Astrocyte of the cerebellum (primary cell): ENCODE results near the gene TMBIM4.
"Not testable (repeated sequence)": the region's sequence is repeated elsewhere in the genome, so short reads cannot be mapped to it uniquely, and the experiment has no call there.

Experiments used
- DNase-seq: peaks from one replicate; pipeline ENCODE4 v3.0.0-alpha.2; 2011; ENCODE audit warnings: low read depth
- H3K4me3 ChIP-seq: 2 replicates; pipeline ENCODE4 v1.5.1; 2011; ENCODE audit warnings: mild to moderate bottlenecking, low read depth, low read length, moderate library complexity
- in situ Hi-C: cut with HindIII; loops from 2 replicates; pipeline ENCODE4 v1.10.0; 2017; ENCODE audit warnings: low sequenced_read_pairs
- TF ChIP-seq, protein P1 (sequence below): IDR thresholded peaks from 2 replicates; pipeline ENCODE4 v1.5.1; 2012; ENCODE audit warnings: low read length, low read depth, moderate library complexity, mild to moderate bottlenecking; ENCODE audit errors: missing control alignments

The TMBIM4 gene, protein sequence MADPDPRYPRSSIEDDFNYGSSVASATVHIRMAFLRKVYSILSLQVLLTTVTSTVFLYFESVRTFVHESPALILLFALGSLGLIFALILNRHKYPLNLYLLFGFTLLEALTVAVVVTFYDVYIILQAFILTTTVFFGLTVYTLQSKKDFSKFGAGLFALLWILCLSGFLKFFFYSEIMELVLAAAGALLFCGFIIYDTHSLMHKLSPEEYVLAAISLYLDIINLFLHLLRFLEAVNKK

DNA sequence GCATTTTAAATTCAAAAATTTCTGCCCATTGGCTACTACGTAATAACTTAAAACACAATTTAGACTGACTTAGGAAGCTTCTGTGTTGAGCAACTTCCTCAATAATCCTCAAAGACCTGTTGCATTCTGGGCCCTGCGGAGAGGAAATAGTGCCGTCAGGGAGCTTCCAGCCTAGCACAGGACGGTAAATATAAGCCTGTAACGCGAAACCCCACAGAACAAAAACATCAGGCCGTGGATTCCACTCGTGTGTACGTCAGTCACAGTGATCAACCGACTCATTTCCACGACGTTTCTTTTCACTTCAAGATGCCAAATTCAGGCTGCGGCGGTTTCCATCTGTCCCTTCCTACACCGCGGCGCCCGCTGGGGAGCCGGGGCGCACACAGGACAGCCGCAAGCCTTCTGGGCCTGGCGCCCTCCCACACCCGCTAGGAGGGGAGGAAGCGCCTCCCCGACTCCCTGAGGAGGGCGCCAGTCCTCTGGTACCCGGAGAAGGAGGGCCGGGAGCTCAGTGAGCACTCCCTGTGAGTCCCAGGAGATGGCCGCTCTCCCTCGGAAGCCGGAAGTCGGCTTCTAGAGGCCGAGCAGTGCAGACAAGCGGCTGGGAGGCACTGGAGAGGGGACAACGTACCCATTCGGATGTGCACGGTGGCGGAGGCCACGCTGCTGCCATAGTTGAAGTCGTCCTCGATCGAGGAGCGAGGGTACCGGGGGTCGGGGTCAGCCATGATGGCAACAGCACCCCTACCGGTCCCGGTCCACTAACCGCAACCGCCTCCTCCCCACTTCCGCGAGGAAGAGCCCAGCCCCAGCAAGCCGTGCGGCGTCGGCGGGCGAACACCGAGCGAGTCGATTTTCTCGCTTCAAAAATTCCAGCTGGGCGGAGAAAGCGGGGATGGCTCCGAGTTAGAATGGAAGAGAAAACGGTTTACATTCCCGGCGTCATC is at the start of gene TMBIM4:
TMBIM4 (minus strand) TSS at position 776 of the 950 bp plus-strand sequence; CDS start at position 731, 45 bp downstream.
- in situ Hi-C loops, result no loop called here
- peak; percentile 79 for DNase-seq
- H3K4me3 ChIP-seq, result peak within 1 kb of the TSS; percentile 63
- TF ChIP-seq, protein P1, sequence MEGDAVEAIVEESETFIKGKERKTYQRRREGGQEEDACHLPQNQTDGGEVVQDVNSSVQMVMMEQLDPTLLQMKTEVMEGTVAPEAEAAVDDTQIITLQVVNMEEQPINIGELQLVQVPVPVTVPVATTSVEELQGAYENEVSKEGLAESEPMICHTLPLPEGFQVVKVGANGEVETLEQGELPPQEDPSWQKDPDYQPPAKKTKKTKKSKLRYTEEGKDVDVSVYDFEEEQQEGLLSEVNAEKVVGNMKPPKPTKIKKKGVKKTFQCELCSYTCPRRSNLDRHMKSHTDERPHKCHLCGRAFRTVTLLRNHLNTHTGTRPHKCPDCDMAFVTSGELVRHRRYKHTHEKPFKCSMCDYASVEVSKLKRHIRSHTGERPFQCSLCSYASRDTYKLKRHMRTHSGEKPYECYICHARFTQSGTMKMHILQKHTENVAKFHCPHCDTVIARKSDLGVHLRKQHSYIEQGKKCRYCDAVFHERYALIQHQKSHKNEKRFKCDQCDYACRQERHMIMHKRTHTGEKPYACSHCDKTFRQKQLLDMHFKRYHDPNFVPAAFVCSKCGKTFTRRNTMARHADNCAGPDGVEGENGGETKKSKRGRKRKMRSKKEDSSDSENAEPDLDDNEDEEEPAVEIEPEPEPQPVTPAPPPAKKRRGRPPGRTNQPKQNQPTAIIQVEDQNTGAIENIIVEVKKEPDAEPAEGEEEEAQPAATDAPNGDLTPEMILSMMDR, result no peak

DNA sequence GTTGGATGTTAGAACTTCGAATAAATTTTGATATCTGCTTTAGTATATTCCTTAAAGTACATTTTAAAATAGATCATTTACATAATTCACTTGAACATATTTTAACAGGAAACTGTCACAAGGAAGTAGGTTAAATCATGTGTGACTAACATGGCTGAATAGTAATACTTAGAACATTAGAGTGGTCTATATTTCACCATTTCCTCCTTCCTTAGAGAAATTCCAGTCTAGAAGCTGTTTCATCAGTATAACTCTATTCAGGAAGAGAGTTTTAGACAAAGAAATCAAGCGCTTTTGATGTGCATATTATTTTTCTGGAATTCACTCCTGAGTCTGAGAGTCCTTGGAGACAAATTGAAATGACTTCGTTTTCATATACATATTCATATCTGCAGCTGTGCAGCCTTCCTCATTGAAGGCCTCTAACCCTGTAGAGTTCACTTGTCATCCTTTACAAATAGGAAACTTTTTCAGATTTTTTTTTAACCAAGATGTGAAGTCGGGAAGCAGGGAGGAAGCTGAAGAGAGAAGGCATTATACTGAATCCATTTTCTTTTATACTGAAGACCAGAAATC is 47.6 kb upstream of the TMBIM4 start:
- TF ChIP-seq, protein P1, result no peak
- H3K4me3 ChIP-seq, result no peak overlapping the region
- no peak for DNase-seq
- in situ Hi-C loops, result no loop called here

DNA sequence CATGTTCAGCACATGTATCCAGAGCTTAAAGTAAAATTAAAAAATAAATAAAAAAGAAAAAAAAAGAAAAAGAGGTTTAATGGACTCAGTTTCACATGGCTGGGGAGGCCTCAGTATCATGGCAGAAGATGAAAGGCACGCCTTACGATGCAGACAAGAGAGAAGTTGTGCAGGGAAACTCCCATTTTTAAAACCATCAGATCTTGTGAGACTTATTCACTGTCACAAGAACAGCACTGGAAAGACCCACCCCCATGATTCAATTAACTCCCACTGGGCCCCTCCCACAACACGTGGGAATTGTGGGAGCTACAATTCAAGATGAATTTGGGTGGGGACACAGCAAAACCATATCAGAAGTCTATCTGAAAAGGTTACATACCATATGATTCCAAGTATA is 43.2 kb upstream of the TMBIM4 start:
- in situ Hi-C loops, DNase-seq, H3K4me3 ChIP-seq: not testable (repeated sequence)

DNA sequence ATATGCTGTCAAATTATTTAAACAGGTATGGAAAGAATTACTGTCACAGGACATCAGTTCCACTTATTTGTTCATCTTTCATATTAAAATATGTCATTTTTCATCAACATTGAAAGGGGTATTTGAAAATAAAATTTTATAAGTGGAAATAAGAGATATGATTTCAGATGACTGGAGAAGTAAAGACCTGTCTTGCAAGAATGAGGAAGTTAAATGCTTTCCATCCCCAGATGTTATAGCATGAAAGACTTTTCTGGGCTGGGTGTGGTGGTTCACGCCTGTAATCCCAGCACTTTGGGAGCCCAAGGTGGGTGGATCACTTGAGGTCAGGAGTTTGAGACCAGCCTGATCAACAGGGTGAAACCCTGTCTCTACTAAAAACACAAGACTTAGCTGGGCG is 41.8 kb upstream of the TMBIM4 start:
- in situ Hi-C loops, DNase-seq, H3K4me3 ChIP-seq: not testable (repeated sequence)

DNA sequence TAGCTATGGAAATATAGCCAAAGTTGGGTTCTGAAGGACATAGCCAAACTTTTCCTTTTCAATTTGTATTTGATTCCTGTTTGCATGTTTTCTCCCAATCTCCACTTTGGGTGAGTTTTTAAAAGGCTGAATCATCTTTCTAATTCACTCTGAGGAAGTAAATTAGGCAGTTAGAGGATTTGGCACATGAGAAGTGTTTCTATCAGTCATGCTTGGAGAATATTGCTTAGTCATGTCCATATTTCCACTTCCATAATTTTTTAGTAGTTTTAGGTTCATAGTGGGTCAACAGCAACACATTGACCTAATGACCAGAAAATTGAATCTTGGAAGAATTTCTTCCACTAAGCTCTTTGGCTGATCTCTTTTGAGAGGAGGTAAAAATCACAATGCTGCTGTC is 41.0 kb upstream of the TMBIM4 start:
- in situ Hi-C loops, result no loop called here
- TF ChIP-seq, protein P1, result no peak
- no peak overlapping the region for H3K4me3 ChIP-seq
- DNase-seq, result no peak

DNA sequence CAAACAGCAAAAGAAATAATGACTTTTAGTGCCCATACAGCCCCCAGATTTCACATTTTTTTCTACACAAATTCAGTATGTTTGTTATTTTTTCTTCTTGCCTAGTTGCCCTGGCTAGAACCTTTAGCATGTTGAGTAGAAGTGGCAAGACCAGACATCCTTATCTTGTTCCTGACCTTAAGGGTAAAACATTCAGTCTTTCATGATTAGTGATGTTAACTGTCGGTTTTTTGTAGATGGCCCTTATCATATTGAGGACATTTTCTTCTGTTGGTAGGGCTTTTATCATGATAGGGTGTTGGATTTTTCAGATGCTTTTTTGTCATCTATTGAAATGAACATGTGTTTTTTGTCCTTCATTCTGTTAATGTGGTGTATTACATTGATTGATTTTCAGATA is 36.3 kb upstream of the TMBIM4 start:
- DNase-seq, result no peak
- H3K4me3 ChIP-seq, result no peak overlapping the region
- TF ChIP-seq, protein P1, result no peak
- in situ Hi-C loops, result no loop called here

DNA sequence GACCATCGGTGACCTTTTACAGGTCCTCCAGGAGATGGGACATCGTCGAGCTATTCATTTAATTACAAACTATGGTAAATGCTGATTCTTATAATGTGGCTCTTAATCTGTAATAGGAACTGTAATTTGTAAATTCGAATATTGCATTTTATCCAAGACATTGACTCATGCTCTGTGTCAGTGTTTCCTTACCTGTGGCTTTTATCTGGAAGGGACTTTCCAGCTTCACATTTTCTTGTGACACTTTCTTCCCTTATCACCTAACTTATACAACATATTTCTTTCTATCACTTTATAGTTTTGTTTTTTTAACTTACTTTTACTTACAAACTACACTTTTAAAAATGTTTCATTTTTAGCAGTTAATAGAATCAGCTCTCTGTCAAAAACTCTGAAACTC is 34.0 kb upstream of the TMBIM4 start:
- TF ChIP-seq, protein P1, result no peak
- DNase-seq, result no peak
- no peak overlapping the region for H3K4me3 ChIP-seq
- in situ Hi-C loops, result no loop called here
